Measurements from ENCODE around the gene XIST.
"Not testable (repeated sequence)": the region's sequence is repeated elsewhere in the genome, so short reads cannot be mapped to it uniquely, and the experiment has no call there.

XIST gene

DNA sequence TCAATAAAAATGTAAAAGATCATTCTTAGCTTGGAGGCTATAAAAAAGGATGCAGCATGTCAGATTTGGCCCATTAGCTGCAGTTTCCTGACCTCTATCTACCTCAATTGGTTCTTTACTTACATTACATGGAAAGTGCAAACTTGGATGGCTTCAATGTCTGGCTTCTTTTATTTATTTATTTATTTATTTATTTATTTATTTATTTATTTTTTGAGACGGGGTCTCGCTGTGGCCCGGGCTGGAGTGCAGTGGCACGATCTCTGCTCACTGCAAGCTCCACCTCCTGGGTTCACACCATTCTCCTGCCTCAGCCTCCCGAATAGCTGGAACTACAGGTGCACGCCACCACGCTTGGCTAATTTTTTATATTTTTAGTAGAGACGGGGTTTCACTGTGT, 60.0 kb downstream of the XIST start:
- not testable (repeated sequence) for DNase-seq

- DNase-seq, result no peak
Measured at GRCh38 chrX:73785493-73785892, 67.0 kb downstream of the XIST start.
